GM21390 (cell line): ENCODE measurements around the gene AQP12B.

Experiments
- ATAC-seq: cut with Tn5 transposase; IDR thresholded peaks from one replicate; pipeline ENCODE4 v1.9.1; 2021; ENCODE audit not compliant: unreplicated experiment

Gene AQP12B

GRCh38 chr2:240718896-240719490 is 36.3 kb upstream of the AQP12B start:
- ATAC-seq, result no peak

- no peak for ATAC-seq
These were observed 35.2 kb upstream of the AQP12B start for GRCh38 chr2:240717681-240718581.

GRCh38 chr2:240717181-240717641 is 34.5 kb upstream of the AQP12B start:
- no peak for ATAC-seq

- no peak for ATAC-seq
These were observed 33.6 kb upstream of the AQP12B start for GRCh38 chr2:240716130-240716798.

GRCh38 chr2:240714747-240715725 is 32.4 kb upstream of the AQP12B start:
- ATAC-seq, result no peak

- no peak for ATAC-seq
These were observed 31.5 kb upstream of the AQP12B start for GRCh38 chr2:240713928-240714746.

- ATAC-seq, result no peak
These were observed 30.6 kb upstream of the AQP12B start for GRCh38 chr2:240713071-240713927.

GRCh38 chr2:240712121-240712520 is 29.4 kb upstream of the AQP12B start:
- no peak for ATAC-seq

- ATAC-seq, result no peak
These were observed 29.0 kb upstream of the AQP12B start for GRCh38 chr2:240711701-240712100.

GRCh38 chr2:240711296-240711695 is 28.6 kb upstream of the AQP12B start:
- ATAC-seq, result no peak

GRCh38 chr2:240708457-240708856 is 25.8 kb upstream of the AQP12B start:
- no peak for ATAC-seq

GRCh38 chr2:240707821-240708220 is 25.1 kb upstream of the AQP12B start:
- ATAC-seq, result no peak

- no peak for ATAC-seq
These were observed 24.5 kb upstream of the AQP12B start for GRCh38 chr2:240707043-240707756.

GRCh38 chr2:240705204-240705791 is 22.6 kb upstream of the AQP12B start:
- ATAC-seq, result no peak

GRCh38 chr2:240704651-240705050 is 22.0 kb upstream of the AQP12B start:
- no peak for ATAC-seq

GRCh38 chr2:240703417-240704341 is 21.0 kb upstream of the AQP12B start:
- no peak for ATAC-seq

GRCh38 chr2:240702640-240703011 is 19.9 kb upstream of the AQP12B start:
- no peak for ATAC-seq
